Effector memory CD8-positive, alpha-beta T cell (primary cell): ENCODE results near the gene CSRP3.
A peak's percentile ranks its signal among the peaks of the same experiment; 100 is the strongest.
"Not testable (repeated sequence)": the region's sequence is repeated elsewhere in the genome, so short reads cannot be mapped to it uniquely, and the experiment has no call there.

ENCODE experiments used
- ATAC-seq: fragments of 150-1000 bp; cut with Tn5 transposase; replicated peaks from 2 replicates; pipeline ENCODE4 v1.10.0; 2021; ENCODE audit warnings: mild to moderate bottlenecking, moderate library complexity
- DNase-seq, 3 experiments: peaks; one replicate each; pipeline ENCODE4 v3.0.0; 2021
- H3K27ac Mint-ChIP-seq, 2 donors: one replicate each; pipeline ENCODE4 v1.8.0; 2022; ENCODE audit warnings: mild to moderate bottlenecking in 2 of 2, mixed read lengths in 2 of 2, moderate library complexity in 2 of 2
- H3K27me3 Mint-ChIP-seq, 2 donors: one replicate each; pipeline ENCODE4 v1.8.0; 2022; ENCODE audit warnings: mixed read lengths in 2 of 2
- H3K36me3 Mint-ChIP-seq: one replicate; pipeline ENCODE4 v1.8.0; 2022; ENCODE audit warnings: mild to moderate bottlenecking, moderate library complexity, mixed read lengths; ENCODE audit not compliant: insufficient read depth
- H3K4me1 Mint-ChIP-seq, 2 donors: one replicate each; pipeline ENCODE4 v1.8.0; 2022; ENCODE audit warnings: low read depth in 2 of 2, mixed read lengths in 2 of 2
- H3K4me3 Mint-ChIP-seq, 2 donors: one replicate each; pipeline ENCODE4 v1.8.0; 2022; ENCODE audit warnings: mild to moderate bottlenecking in 2 of 2, mixed read lengths in 2 of 2, moderate library complexity in 2 of 2
- H3K9me3 Mint-ChIP-seq, 2 donors: one replicate each; pipeline ENCODE4 v1.8.0; 2022; ENCODE audit warnings: mixed read lengths in 2 of 2

The CSRP3 gene

DNA sequence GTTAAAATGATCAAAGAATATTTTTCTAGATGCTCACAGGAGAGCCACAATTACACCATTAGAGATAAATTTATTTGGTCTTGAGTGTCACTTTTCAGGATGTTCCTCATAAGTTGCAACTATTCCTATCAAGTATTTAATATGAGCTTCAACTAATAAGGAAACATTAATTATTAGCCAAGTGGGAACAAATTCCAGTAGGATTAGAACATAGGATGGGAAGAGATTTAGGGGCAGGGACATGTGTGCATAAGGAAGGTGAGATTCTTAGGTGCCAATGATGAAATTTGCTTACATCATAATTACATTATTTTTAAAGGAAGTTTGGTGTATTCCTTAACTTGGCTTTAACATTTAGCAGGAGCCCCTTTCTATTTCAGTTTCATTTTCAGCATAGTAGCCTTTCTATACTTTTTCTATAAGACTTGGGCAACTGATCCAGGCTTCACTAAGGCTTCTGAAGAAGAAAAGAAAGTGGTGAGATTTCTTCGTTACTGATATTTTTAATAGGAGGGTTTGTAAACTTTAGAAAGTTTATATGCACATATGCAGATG lies 38.8 kb downstream of the CSRP3 start:
- Mint-ChIP-seq H3K27me3 (no peaks in the 10 kb centered on the region), H3K4me1 (peaks cover 0 to 1% of the 10 kb centered on the region in 2 donors), H3K36me3 (peaks cover 33% of the 10 kb centered on the region), H3K9me3 (no peaks in the 10 kb centered on the region), H3K27ac (peak overlapping the region in 1 of 2 donors; percentile 62), H3K4me3 (no peak overlapping the region)
- DNase-seq (no peak), ATAC-seq (no peak)

DNA sequence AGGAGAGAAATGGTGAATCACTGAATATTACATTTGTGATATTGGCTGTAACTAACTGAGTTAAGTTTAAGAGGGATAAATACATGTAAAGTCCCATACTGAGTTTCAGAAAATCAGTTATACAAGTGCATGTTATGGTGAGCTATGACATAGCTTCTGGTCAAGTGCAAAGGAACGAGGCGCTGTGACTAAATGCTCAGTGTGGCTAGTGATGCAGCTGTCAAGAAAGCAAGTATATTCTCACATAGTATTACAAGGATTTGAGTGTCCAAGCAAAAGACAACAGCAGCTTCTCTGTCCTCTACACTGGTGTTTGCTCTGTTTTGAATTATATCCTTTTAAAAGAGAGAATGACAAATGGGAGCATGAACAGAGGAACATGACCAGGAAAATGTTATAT lies 40.1 kb downstream of the CSRP3 start:
- ATAC-seq (no peak), DNase-seq (no peak)
- no peaks in the 10 kb centered on the region for H3K27me3 Mint-ChIP-seq

DNA sequence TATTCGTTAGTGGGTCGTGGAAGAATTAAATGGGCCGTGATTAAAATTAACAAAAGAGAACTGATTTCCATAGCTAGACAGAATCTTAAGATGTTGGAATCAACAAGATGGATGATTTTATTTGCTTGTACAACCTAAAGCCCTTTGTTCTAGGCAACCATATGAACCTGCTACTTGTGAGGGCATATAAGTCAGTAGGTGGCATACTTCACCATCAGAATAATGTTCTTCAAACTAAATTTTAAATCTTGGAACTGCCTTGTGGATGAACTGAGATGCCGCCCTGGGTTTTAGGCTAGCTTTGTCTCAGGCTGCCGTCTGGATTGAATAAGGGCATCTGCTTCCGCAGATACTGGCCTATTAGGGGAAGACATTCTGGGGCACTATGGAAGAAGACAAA lies 40.9 kb downstream of the CSRP3 start:
- H3K27me3 Mint-ChIP-seq, result no peaks in the 10 kb centered on the region
- no peak for ATAC-seq
- peaks cover 0 to 5% of the 10 kb centered on the region in 2 donors for H3K4me1 Mint-ChIP-seq
- no peaks in the 10 kb centered on the region for H3K9me3 Mint-ChIP-seq
- DNase-seq, result no peak
- H3K4me3 Mint-ChIP-seq, result no peak overlapping the region
- H3K27ac Mint-ChIP-seq, result no peak overlapping the region
- H3K36me3 Mint-ChIP-seq, result peaks cover 29% of the 10 kb centered on the region

More for the DNA sequence above, 40.1 kb downstream of the CSRP3 start:
- Mint-ChIP-seq H3K4me3 (no peak overlapping the region), H3K27ac (no peak overlapping the region), H3K36me3 (peaks cover 29% of the 10 kb centered on the region), H3K9me3 (no peaks in the 10 kb centered on the region), H3K4me1 (peaks cover 0 to 5% of the 10 kb centered on the region in 2 donors)

DNA sequence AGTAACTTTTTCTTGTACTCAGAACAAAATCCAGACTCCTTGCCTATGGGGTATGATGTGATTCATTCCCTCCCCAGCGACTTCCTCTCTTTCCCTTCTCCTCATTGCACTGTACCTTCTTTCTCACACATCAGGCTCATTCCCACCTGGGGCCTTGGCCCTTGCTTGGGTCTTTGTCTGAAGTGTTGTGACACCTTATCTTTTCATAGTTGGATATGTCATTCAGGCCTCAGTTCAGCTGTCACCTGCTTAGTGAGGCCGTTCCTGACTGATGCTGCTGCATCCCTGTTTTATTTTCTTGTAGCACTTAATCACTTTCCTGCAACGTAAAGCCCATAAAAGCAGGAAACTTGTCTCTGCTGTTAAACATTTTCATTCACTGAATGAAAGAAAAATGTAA lies 44.9 kb downstream of the CSRP3 start:
- Mint-ChIP-seq H3K4me1 (peaks cover 0 to 4% of the 10 kb centered on the region in 2 donors), H3K9me3 (no peaks in the 10 kb centered on the region), H3K27ac (peak overlapping the region in 1 of 2 donors; percentile 4), H3K4me3 (no peak overlapping the region), H3K36me3 (peaks cover 43% of the 10 kb centered on the region), H3K27me3 (no peaks in the 10 kb centered on the region)
- ATAC-seq (no peak), DNase-seq (no peak)

DNA sequence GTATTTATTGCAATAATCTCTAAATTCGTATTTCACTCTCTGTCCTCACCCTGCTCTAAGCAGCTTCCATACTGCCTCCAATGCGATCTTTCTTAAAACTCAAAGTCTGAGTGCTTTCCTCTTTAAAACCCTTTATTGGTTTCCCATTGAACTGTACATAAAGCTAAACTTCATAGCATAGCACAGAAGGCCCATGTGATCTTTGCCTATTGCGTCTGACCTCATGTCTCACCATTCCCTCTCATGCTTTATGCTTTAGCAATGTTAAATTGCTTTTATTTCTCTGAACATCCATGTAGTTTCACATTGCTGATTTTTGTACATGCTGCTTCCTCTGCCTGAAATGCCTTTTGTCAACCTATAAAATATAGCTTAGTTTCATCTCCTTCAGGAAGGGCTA lies 56.5 kb downstream of the CSRP3 start:
- H3K27ac Mint-ChIP-seq, result peak overlapping the region in 1 of 2 donors; percentile 6
- H3K27me3 Mint-ChIP-seq, result no peaks in the 10 kb centered on the region
- no peaks in the 10 kb centered on the region for H3K9me3 Mint-ChIP-seq

DNA sequence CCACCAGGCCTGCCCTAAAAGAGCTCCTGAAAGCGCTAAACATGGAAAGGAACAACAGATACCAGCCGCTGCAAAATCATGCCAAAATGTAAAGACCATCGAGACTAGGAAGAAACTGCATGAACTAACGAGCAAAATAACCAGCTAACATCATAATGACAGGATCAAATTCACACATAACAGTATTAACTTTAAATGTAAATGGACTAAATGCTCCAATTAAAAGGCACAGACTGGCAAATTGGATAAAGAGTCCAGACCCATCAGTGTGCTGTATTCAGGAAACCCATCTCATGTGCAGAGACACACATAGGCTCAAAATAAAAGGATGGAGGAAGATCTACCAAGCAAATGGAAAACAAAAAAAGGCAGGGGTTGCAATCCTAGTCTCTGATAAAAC lies 64.9 kb downstream of the CSRP3 start:
- not testable (repeated sequence) for DNase-seq, H3K27ac Mint-ChIP-seq, H3K27me3 Mint-ChIP-seq, H3K4me1 Mint-ChIP-seq, H3K9me3 Mint-ChIP-seq, H3K36me3 Mint-ChIP-seq, ATAC-seq, H3K4me3 Mint-ChIP-seq

More for the DNA sequence above, 56.5 kb downstream of the CSRP3 start:
- Mint-ChIP-seq H3K36me3 (peaks cover 16% of the 10 kb centered on the region), H3K4me3 (no peak overlapping the region), H3K4me1 (no peaks in the 10 kb centered on the region)
- ATAC-seq (no peak), DNase-seq (no peak)

DNA sequence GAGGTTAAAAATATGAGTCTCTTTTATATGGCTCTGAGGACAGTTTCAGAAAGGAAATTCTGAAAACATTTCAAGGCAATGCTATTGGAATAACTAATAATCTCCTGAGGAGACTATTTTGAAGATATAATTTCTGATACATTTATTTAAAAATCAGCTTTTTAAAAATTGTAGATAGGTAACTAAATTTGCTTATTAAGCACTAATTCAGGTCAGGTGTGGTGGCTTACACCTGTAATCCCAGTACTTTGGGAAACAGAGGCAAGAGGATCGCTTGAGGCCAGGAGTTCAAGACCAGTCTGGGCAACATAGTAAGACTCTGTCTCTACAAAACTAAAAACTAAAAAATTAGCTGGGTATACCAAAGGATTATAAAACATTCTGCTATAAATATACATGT lies 67.8 kb downstream of the CSRP3 start:
- DNase-seq (no peak), ATAC-seq (no peak)
- Mint-ChIP-seq H3K36me3 (peaks cover 4% of the 10 kb centered on the region), H3K4me1 (peaks cover 4 to 5% of the 10 kb centered on the region in 2 donors), H3K27me3 (no peaks in the 10 kb centered on the region), H3K4me3 (no peak overlapping the region), H3K27ac (no peak overlapping the region), H3K9me3 (peaks cover 0 to 18% of the 10 kb centered on the region in 2 donors)
